ENCODE results near the gene DNAJC5. TPM values are rescaled to one million over a fixed set of nuclear protein-coding genes. Genes with fewer than 3 reads are reported as not detected.

The DNAJC5 gene
- total RNA-seq, 4 donors from 2014 or later, result 38.4 to 87.4 (median 75.1) TPM

DNA sequence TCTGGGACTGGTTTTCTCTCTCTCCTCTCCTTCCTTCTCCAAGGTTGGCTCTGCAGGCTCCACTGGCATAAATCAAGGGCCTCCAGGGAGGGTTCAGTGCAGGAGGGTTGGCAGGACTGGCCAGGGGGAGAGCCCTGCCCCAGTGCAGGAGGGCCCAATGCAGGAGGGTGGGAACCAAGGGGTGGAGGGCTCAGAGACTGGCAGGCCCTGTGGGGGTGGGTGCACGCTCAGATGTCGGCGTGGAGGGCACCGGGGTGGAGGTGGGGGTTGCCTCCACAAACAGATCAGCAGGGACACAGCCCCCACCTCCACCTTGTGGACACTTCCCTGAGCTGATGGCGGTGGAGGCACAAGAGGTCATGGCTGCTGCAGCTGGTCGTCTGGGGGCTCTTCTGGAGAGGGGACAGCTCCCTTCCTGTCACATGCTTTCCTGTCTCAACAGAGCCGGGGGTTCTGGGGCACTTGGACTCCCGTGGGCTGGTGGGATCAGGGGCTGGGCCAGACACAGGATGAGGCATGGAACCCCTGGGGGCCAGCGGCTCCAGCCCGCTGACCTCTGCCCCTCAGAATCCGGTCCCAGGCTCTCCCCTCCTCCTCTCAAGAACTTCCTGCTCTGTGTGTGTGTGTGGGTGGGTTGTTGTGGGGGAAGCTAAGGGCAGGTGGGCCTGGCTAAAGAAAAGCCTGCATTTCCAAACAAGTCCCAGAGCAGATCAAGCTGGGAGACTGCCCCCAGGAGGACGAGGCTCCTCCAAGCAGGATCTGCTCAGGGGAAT lies 36.3 kb upstream of the DNAJC5 start:
- Histone ChIP-seq H3K36me3 (peaks cover 0 to 7% of the 10 kb centered on the region in 2 donors), H3K4me1 (peaks cover 27 to 74% of the 10 kb centered on the region in 2 donors), H3K4me3 (replicated peaks in 1 of 3) (no peak overlapping the region), H3K27me3 (no peaks in the 10 kb centered on the region), H3K9me3 (no peaks in the 10 kb centered on the region), H3K27ac (peak overlapping the region in 2 of 3 donors; percentile 33 to 39)
- intact Hi-C loops (cut with DNase I), result no loop called here
- WGBS, 2 donors, result 9 to 31% methylated on average over 6 to 11 of the region's 12 CpGs
- TF ChIP-seq POLR2A (IDR thresholded peaks at IDR 0.05), result no peak
- TF ChIP-seq, protein P1, sequence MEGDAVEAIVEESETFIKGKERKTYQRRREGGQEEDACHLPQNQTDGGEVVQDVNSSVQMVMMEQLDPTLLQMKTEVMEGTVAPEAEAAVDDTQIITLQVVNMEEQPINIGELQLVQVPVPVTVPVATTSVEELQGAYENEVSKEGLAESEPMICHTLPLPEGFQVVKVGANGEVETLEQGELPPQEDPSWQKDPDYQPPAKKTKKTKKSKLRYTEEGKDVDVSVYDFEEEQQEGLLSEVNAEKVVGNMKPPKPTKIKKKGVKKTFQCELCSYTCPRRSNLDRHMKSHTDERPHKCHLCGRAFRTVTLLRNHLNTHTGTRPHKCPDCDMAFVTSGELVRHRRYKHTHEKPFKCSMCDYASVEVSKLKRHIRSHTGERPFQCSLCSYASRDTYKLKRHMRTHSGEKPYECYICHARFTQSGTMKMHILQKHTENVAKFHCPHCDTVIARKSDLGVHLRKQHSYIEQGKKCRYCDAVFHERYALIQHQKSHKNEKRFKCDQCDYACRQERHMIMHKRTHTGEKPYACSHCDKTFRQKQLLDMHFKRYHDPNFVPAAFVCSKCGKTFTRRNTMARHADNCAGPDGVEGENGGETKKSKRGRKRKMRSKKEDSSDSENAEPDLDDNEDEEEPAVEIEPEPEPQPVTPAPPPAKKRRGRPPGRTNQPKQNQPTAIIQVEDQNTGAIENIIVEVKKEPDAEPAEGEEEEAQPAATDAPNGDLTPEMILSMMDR (IDR thresholded peaks at IDR 0.05), result peak in 1 of 6 experiments; percentile 12
- DNase-seq, result peak in 1 of 2 donors; percentile 15

DNA sequence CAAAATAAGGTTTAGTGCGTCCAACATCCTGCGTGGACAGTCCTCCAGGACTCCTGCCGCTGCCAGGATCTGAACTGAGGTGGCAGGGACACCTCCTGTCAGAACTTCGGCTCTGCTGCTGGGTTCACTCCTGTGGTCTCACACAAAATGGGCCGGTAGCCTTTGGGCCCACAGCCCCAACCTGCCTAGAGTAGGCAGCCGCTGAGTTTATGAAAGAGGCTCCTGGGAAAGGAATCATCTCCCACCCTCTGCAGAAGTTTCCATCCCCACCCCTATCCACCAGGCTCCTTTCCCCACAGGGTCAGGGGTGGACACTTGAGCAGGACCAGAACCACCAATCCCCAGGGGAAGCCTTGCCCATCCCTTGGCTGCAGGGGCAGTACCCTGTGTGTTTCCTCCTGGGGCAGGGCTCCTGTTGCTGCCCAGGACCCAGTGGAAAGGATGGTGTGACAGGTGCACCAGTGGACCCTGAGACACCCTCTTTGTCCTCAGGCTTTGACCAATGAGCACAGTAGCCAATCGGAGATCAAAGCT lies 35.7 kb upstream of the DNAJC5 start:
- Histone ChIP-seq H3K9me3 (no peaks in the 10 kb centered on the region), H3K4me1 (peaks cover 27 to 72% of the 10 kb centered on the region in 2 donors), H3K27me3 (no peaks in the 10 kb centered on the region), H3K27ac (peak overlapping the region in 2 of 3 donors; percentile 17 to 33), H3K4me3 (replicated peaks in 1 of 3) (no peak overlapping the region), H3K36me3 (peaks cover 0 to 7% of the 10 kb centered on the region in 2 donors)
- intact Hi-C loops (cut with DNase I), result no loop called here
- no peak for DNase-seq
- TF ChIP-seq POLR2A (IDR thresholded peaks at IDR 0.05), result no peak
- TF ChIP-seq, protein P1 (IDR thresholded peaks at IDR 0.05), result no peak
- WGBS, 2 donors, result 73 to 94% methylated on average over 1 to 3 of the region's 7 CpGs

DNA sequence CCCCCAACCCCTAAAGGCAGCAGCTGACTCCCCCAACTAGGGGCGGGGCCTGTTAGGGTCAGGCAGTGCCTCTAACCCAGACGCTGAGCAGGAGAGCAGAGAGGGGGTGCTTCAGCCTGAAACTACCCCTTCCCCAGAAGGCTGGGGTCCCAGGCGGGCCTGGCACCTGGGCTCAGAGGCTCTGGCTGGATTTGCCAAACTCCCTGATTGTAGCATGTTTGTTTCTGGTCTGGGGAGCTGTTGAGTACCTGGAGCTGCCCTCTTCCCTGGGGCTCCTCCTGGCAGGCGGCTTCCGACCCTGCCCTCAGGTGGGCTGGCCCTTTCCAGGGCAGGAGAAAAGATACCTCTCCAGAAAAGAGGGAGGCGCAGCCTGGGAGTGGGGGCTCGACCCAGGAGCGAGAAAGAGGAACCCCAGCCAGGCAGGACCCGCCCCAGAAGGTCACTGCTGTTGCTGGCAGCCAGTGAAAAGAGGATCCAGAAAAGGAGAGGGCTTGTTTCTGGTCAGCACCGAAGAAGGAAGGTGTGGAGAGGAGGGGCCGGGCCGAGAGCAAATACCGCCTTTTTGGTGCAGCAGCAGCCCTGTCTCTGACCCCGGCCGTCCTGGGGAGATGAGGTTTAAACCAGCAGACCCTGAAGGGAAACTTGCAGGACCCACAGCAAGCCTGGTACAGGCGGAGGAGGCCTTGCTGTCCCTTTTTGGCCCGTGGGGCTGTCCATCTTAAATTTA lies 34.4 kb upstream of the DNAJC5 start:
- Histone ChIP-seq H3K27ac (peak overlapping the region in 1 of 3 donors; percentile 45), H3K4me3 (replicated peaks in 1 of 3) (no peak overlapping the region), H3K9me3 (no peaks in the 10 kb centered on the region), H3K27me3 (no peaks in the 10 kb centered on the region), H3K4me1 (peaks cover 18 to 60% of the 10 kb centered on the region in 2 donors), H3K36me3 (peaks cover 0 to 7% of the 10 kb centered on the region in 2 donors)
- intact Hi-C loops (cut with DNase I), result loop anchor here (5.0 kb wide), 2 partner anchors 33 to 323 kb away; partner anchors contain the start of gene PTK6
- DNase-seq, result peak; percentile 60 to 67
- TF ChIP-seq, protein P1 (IDR thresholded peaks at IDR 0.05), result no peak
- TF ChIP-seq POLR2A (IDR thresholded peaks at IDR 0.05), result no peak
- 37 to 42% methylated on average over 16 of the region's 17 CpGs for WGBS, 2 donors

DNA sequence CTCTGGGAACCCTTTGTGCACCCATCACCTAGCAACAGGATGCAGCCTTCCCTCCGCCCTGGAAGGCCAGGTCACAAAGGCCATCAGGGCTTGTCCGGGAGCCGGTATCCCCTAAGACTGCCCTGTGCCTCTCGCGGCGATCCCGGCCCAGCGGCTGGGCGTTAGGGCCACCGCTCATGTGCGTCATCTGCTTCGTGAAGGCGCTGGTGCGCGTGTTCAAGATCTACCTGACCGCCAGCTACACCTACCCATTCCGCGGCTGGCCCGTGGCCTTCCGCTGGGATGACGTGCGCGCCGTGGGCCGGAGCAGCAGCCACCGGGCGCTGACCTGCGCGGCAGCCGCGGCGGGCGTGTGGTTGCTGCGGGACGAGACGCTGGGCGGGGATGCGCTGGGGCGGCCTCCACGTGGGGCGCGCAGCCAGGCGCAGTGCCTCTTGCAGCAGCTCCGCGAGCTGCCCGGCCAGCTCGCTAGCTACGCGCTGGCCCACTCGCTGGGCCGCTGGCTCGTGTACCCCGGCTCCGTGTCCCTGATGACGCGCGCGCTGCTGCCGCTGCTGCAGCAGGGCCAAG lies 33.5 kb upstream of the DNAJC5 start, which contains the start of gene ABHD16B:
Gene ABHD16B, plus strand, starts transcription at position 134 of the 570 bp plus-strand sequence. Its CDS starts 43 bp downstream, at position 177.
- H3K27me3 ChIP-seq, result no peaks in the 10 kb centered on the region
- 95 to 96% methylated on average over 17 to 58 of the region's 59 CpGs for WGBS, 2 donors
- H3K36me3 ChIP-seq, result peaks cover 0 to 7% of the 10 kb centered on the region in 2 donors
- no peaks in the 10 kb centered on the region for H3K9me3 ChIP-seq
- H3K4me3 ChIP-seq (replicated peaks in 1 of 3), result no peak within 1 kb of the TSS
- H3K4me1 ChIP-seq, result peaks cover 20 to 56% of the 10 kb centered on the region in 2 donors
- DNase-seq, result no peak
- peak within 1 kb of the TSS in 1 of 3 donors; percentile 45 for H3K27ac ChIP-seq
- intact Hi-C loops (cut with DNase I), result loop anchor here (5.0 kb wide), 2 partner anchors 34 to 324 kb away; partner anchors contain the start of gene PTK6
- no peak for TF ChIP-seq POLR2A (IDR thresholded peaks at IDR 0.05)
- TF ChIP-seq, protein P1 (IDR thresholded peaks at IDR 0.05), result no peak

Data from thyroid gland (tissue), 4 donors.